GM06990 (cell line): ENCODE results near the gene LENEP.

Source experiments
- DNase-seq: peaks from one replicate; pipeline ENCODE4 v3.0.0-alpha.2; 2011; ENCODE audit not compliant: insufficient read length; ENCODE audit errors: extremely low read depth
- H3K27me3 ChIP-seq: replicated peaks from 2 replicates; pipeline ENCODE4 v1.6.0; 2011; ENCODE audit warnings: low read length; ENCODE audit not compliant: control insufficient read depth, insufficient read depth
- H3K36me3 ChIP-seq: 2 replicates; pipeline ENCODE4 v1.5.1; 2011; ENCODE audit warnings: low read length; ENCODE audit not compliant: control insufficient read depth, insufficient read depth
- H3K4me3 ChIP-seq: replicated peaks from 2 replicates; pipeline ENCODE4 v1.5.1; 2011; ENCODE audit warnings: low read depth, mild to moderate bottlenecking, control low read depth, low read length
- TF ChIP-seq, protein P1 (sequence below): IDR thresholded peaks from 2 replicates; pipeline ENCODE4 v1.5.1; 2011; ENCODE audit warnings: low read length, control low read depth, mild to moderate bottlenecking, inconsistent platforms; ENCODE audit not compliant: insufficient read depth, poor library complexity, severe bottlenecking

LENEP gene

DNA sequence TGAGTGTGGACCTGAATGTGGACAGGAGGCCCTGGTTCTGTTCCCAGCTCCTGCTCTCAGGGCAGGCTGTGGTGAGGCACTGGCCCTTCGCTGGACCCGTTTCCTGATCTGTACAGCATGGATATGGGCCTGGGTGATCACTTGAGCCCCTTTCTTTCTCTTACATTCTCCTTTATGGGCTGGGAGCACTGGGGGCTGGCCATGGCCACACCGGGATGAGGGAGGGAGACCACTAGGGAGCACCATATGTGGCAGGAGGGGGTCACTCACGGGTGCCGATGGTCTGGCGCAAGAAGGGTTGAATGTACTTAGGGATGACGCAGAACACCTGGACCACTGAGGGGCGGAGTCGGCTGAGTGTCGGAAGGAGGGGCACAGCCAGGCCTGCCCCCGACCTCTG, 37.5 kb downstream of the LENEP start:
- Histone ChIP-seq H3K4me3 (no peak overlapping the region), H3K36me3 (no peaks in the 10 kb centered on the region), H3K27me3 (peaks cover 3% of the 10 kb centered on the region)
- no peak for DNase-seq
- TF ChIP-seq, protein P1, sequence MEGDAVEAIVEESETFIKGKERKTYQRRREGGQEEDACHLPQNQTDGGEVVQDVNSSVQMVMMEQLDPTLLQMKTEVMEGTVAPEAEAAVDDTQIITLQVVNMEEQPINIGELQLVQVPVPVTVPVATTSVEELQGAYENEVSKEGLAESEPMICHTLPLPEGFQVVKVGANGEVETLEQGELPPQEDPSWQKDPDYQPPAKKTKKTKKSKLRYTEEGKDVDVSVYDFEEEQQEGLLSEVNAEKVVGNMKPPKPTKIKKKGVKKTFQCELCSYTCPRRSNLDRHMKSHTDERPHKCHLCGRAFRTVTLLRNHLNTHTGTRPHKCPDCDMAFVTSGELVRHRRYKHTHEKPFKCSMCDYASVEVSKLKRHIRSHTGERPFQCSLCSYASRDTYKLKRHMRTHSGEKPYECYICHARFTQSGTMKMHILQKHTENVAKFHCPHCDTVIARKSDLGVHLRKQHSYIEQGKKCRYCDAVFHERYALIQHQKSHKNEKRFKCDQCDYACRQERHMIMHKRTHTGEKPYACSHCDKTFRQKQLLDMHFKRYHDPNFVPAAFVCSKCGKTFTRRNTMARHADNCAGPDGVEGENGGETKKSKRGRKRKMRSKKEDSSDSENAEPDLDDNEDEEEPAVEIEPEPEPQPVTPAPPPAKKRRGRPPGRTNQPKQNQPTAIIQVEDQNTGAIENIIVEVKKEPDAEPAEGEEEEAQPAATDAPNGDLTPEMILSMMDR, result no peak

DNA sequence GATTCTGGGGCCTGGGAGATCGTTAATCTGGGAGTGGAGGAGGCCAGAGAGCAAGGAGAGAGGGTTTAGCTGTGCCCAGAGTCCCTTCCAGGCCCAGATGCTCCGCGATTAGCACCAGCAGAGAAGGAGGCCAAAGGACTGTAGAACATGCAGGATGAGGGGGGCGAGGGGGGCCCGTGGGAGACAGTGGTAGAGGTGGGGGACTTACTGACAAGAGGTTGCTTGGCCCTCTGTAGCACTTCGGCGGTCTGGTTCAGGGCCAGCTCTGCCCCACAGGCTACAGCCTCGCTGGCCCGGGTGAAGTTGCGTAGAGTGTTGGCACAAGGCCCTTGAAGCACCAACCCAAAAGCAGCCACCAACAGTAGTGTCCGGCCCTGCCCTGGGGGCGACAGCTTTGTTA, 39.5 kb downstream of the LENEP start:
- TF ChIP-seq, protein P1, result no peak
- Histone ChIP-seq H3K27me3 (peaks cover 3% of the 10 kb centered on the region), H3K36me3 (no peaks in the 10 kb centered on the region), H3K4me3 (no peak overlapping the region)
- no peak for DNase-seq

DNA sequence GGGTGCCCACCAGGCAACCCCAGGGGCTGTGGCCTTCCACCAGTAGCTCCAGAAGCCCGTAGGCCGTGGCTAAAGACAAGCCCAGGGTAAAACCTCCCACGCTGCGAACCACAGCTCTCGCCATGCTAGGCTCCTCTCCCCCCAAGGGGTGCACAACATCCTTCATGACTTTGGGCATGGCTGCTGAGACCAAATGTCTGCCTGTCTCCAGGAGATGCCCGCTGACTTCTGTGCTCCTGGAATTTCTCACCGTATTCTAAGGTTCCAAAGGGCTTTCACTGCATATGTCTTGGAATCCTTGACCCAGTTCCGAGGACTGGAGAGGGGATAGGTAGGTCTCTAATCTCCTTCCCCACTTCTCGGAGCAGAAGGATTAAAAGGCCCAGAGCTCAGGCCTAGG, 40.1 kb downstream of the LENEP start, which contains the start of the genes DCST1 and DCST2:
Gene DCST1, plus strand, starts transcription at position 301 of the 400 bp plus-strand sequence. CDS start 213 bp downstream, outside the sequence.
Gene DCST2, minus strand, starts transcription at position 258 of the 400 bp plus-strand sequence. Its CDS starts 80 bp downstream, at position 178.
- TF ChIP-seq, protein P1, result no peak
- H3K27me3 ChIP-seq, result peaks cover 3% of the 10 kb centered on the region
- DNase-seq, result no peak
- H3K4me3 ChIP-seq, result no peak within 1 kb of the TSS
- H3K36me3 ChIP-seq, result no peaks in the 10 kb centered on the region

DNA sequence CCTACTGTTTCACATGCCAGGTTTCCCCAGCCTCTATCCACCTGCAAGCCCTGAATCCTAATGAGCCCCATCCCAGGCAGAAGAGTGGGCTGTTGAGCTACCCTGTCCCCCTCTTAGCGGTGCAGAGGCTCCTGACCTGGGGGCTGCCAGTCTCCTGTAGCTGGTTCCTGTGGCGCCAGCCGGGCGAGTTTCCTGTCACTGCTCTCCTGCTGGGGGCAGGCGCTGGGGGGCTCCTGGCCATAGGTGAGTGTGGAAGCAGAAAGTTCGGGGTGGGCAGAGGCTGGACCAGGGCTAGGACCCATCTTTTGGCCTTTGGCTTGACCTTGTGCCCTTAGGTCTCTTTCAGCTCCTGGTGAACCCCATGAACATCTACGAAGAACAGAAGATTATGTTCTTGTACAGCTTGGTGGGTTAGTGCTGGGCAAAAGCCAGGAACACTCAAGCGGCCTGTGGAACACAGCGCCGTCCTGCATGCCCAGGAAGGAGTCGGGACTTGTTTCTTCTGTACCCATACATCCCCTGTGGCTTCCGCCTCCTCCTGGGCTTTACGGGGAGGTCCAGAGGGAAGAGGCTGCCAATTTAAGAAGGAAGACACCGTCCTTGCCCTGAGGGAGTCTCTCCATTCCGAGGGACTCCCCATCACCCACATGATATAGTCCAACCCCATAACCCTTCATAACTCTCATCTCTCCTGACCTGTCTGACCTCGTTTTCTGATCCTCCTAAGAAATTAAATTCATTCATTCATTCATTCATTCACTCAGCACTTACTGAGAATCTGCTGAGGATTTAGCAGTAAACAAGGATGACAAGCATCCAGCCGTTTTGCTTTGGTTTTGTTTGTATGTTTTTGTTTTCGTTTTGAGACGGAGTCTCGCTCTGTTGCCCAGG, 41.2 kb downstream of the LENEP start:
- H3K27me3 ChIP-seq, result peaks cover 3% of the 10 kb centered on the region
- no peak overlapping the region for H3K4me3 ChIP-seq
- TF ChIP-seq, protein P1, result no peak
- no peaks in the 10 kb centered on the region for H3K36me3 ChIP-seq
- no peak for DNase-seq

DNA sequence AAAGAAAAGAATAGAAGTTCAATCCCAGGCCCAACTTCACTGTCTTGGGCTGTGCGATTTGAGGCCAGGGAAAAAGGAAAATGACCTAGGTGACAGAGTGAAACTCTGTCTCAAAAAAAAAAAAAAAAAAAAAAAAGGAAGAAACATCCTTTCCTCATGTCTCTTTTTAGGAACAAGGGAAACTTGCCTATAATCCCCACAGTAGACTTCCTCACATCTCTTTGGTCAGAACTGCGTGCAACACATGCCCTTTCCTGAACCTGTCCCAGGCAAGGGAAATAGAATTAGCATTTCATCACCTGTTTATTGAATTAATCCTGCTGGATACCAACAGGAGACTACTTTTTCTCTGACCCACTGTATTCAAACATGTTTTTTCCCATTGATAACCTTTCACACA, 42.5 kb downstream of the LENEP start:
- Histone ChIP-seq H3K27me3 (peaks cover 3% of the 10 kb centered on the region), H3K36me3 (no peaks in the 10 kb centered on the region), H3K4me3 (no peak overlapping the region)
- DNase-seq, result no peak
- TF ChIP-seq, protein P1, result no peak
